Stimulated activated CD4-positive, alpha-beta T cell treated with anti-CD3 and anti-CD28 coated beads, Interleukin-1b, Interleukin-23, amount 100 ng/mL, for 4 hours (primary cell): Measurements from ENCODE around the gene GPR37L1.

Experiments used
- DNase-seq, 2 donors: peaks; one replicate each; pipeline ENCODE4 v3.0.0-alpha.2; 2020; ENCODE audit warnings: low read depth in 2 of 2

Gene GPR37L1, protein sequence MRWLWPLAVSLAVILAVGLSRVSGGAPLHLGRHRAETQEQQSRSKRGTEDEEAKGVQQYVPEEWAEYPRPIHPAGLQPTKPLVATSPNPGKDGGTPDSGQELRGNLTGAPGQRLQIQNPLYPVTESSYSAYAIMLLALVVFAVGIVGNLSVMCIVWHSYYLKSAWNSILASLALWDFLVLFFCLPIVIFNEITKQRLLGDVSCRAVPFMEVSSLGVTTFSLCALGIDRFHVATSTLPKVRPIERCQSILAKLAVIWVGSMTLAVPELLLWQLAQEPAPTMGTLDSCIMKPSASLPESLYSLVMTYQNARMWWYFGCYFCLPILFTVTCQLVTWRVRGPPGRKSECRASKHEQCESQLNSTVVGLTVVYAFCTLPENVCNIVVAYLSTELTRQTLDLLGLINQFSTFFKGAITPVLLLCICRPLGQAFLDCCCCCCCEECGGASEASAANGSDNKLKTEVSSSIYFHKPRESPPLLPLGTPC

GRCh38 chr1:202122639-202123335 lies at the start of gene GPR37L1:
TSS of gene GPR37L1 (plus strand) at chr1:202122917. CDS start at chr1:202122964, 47 bp downstream.
- no peak for DNase-seq

GRCh38 chr1:202073206-202073605 lies 49.5 kb upstream of the GPR37L1 start:
- DNase-seq: no peak

- no peak for DNase-seq
Observed at GRCh38 chr1:202074985-202075384, 47.7 kb upstream of the GPR37L1 start.

DNA sequence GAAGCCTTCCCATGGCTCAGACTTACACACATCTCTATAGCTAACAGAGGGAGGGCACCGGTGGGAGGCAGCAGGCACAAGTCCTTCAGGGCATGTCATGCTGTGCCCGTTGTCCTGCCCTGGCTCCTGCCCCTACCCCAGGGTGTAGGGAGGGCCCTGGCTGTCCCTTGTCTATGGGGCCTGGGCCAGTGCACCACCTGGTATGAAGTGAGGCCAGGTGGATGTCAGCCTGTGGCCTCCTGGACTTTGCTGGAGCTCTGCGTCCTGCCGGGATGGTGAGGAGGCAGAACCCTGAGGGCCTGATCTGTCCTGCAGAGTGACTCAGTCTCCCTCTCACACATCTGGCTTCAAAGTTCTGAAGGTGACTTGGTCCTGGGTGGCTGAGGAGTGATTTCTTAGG lies 47.3 kb upstream of the GPR37L1 start:
- DNase-seq: no peak

DNA sequence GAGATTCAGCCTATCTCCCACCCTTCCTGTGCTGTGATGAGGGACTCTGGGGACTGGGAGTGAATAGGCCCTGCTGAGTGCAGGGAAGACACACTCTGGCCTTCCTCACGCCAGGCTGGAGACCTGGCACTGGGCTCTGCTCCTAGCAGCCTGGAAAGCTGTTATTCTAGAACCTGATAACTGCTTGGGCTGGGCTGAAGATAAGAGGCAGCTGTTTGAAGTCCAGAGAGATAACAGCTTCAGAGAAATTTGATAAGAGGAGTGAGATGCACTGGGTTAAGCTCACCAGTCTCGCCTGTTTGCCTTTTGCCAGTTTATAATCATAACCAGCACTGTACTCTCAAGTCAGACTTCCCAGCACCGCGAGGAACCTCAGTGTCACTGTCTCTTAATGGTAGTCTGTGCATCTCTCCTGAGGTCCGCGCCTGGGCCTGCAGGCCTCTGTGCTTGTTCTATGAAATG lies 46.6 kb upstream of the GPR37L1 start:
- no peak for DNase-seq

DNA sequence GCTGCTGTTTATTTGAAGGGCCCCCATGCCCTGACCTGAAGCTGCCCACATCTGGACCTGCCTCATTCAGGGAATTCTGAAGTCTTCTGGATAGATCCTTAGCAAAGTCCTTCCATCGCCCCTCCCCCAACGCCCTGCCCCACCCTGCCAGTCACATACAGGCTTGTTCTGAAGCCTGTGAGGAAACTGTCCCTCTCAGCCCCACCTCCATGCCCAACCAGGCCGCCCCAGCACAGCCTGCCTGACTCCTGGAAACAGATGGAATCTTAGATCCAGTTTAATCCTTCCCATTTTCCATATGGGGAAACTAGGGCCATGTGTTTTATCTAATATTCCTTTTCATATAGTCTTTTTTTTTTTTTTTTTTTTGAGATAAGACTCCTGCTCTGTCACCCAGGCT lies 44.5 kb upstream of the GPR37L1 start:
- no peak for DNase-seq

GRCh38 chr1:202081992-202082391 lies 40.7 kb upstream of the GPR37L1 start:
- DNase-seq: no peak

GRCh38 chr1:202084791-202085681 lies 37.7 kb upstream of the GPR37L1 start:
- DNase-seq: no peak

DNA sequence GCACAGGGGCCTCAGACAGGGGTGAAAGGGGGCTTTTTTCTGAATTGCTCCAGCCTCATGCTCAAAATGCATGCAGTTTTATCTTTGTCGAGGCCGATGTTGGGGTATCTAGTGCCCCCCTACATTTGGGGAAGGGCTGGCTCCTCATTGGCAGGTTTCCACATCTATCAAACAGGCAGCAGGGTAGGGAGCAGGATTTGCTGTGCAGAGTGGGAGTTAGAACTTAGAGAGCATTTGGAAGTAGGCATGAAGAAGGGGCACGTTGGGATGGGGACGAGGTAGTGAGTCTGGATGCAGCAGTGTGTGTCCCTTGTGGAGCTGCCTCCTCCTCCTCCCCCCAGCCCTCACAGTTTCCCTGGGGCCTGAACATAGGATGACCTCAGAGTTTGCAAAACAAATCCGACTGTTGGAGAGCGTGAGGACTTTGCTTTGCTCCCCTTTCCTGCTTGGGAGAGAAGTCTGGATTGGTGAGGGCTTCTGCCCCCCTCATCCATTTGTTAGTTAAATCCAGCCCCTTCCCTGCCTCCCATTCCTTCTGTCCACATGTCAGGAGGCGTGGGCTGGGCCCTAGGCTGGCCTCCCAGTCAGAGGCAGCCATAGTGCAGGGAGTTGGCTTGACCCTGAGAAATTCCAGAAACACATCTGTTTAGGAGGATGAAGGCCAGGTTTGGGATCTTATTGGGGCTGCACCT lies 36.9 kb upstream of the GPR37L1 start:
- DNase-seq: no peak

DNA sequence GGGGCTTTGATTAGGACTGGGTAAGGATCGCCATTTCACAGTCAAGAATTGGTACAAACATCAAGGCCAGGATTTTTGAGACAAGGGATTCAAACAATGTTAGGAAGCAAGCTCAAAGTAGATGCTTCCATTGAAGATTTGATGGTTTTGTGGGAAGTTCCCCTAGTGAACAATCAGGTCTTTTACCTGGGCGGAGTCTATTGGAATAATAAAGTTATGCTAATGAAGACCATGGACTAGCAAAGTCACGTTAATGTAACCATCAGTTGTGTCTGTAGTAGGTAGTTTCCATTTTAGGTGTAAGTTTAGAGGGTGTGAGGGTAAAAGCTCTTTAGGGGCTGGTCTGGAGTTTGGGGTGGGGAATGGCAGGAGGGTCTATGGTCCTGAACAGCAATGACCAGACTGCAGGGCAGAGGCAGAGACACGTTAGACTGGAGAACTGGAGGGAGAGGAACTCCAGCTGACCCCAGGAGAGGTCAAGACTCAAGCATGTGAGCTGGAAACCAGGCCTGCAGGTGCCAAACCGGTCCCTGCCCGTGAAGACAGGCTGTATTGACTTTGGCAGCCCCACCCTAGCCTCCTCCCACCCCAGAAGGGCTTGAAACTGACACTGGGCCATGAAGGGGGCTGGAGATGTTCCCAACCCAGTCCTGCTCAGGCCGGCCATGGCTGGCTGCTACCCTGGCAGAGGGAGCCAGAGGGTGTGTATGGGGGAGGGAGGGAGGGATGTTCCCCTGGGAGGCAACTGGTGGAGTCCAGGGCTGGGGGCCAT lies 36.0 kb upstream of the GPR37L1 start:
- DNase-seq: no peak

- DNase-seq: no peak
Observed at GRCh38 chr1:202088206-202088605, 34.5 kb upstream of the GPR37L1 start.

DNA sequence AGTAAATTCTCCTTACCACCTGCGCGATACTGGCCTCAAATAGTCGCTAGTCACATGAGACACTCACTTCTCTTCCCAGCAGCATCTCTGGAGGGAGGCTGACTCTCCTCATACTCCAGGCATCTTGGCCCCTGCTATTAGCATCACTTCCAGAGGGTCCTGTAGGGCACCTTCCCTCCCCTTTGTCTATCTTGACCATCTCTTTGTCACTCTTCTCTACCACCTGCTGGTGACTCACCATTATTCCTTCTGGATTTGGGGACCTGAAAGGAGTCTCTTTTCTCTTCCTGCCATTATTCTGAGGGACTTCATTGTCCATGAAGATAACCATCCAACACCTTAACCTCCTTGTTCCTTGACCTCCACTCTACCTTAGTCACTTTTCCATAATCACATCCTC lies 31.7 kb upstream of the GPR37L1 start:
- DNase-seq: no peak

DNA sequence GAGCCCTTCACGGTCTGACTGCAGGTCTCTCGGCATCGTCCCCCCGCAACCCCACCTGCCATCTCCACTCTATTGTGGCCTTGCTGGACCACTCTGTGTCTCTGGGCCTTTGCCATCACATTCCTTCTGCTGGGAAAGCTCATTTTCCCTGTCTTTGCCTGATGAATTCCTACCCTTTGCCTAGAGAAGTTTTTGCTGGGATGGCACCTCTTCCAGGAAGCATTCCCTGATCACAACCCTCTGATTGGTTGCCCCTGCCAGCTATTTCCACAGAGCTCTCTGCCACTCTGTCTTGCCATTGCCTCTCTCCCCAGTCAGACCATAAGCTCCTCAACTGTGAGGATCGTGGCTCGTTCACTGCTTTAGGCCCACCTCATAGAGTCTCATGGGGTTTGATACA lies 28.9 kb upstream of the GPR37L1 start:
- DNase-seq: no peak

DNA sequence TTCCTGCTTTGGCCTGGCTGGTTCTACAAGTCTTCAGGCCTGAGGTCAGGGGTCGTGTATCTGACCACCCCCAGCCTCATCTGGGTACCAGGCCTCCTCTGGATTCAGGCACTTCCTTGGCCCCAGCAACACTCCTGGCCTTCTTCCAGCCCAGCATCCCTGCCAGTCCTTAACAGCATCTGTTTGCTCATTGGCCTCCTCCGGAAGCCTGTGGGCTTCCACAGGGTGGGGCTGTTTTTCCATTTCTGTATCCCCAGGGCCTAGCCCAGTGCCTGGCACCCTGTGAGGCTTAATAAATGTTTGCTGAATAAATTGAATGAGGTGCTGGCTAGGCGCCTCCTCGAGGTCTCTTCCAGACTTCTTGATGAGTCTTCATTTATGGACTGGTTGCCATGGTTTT lies 21.5 kb upstream of the GPR37L1 start:
- no peak for DNase-seq

- DNase-seq: no peak
Observed at GRCh38 chr1:202104073-202104472, 18.6 kb upstream of the GPR37L1 start.

DNA sequence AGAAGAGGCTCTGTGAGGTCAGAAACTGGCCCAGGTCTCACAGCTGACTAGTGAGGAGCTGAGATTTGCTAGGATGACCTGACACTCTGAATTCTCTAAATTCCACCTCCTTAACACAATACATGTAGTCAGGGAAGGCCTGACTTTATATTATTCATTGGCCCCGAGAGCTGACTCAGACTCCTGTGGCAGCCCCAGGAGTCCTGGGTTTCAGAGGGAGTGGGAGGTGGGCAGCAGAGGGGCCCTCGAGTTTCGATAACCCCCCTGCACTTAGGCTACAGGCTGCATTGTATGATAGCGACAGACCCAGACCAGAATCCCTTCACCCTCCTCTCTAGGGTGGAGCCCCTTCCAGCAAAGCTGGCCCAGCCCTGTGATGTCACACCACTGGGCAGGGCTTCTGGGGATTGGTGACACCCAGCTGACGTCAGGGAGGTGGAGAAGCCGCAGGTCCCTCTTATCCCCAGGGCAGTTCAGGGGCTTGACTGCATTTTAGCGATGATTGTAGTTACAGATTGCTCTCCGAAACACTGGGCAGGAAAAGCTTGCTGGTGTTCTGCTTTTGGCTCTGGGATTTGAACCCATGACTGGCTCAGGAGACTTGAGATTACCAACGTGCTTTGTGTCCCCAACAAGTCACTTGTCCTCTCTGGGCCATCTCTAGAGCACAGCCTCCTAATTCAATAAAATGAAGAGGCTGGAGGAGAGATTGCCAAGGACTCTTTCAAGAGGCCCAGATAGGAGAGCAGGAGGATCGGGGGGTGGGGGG lies 17.0 kb upstream of the GPR37L1 start:
- DNase-seq: no peak

GRCh38 chr1:202106340-202107254 lies 16.1 kb upstream of the GPR37L1 start:
- no peak for DNase-seq

GRCh38 chr1:202107321-202107761 lies 15.4 kb upstream of the GPR37L1 start:
- DNase-seq: no peak
